Measurements from ENCODE around the gene MRPL54.

Gene MRPL54

DNA sequence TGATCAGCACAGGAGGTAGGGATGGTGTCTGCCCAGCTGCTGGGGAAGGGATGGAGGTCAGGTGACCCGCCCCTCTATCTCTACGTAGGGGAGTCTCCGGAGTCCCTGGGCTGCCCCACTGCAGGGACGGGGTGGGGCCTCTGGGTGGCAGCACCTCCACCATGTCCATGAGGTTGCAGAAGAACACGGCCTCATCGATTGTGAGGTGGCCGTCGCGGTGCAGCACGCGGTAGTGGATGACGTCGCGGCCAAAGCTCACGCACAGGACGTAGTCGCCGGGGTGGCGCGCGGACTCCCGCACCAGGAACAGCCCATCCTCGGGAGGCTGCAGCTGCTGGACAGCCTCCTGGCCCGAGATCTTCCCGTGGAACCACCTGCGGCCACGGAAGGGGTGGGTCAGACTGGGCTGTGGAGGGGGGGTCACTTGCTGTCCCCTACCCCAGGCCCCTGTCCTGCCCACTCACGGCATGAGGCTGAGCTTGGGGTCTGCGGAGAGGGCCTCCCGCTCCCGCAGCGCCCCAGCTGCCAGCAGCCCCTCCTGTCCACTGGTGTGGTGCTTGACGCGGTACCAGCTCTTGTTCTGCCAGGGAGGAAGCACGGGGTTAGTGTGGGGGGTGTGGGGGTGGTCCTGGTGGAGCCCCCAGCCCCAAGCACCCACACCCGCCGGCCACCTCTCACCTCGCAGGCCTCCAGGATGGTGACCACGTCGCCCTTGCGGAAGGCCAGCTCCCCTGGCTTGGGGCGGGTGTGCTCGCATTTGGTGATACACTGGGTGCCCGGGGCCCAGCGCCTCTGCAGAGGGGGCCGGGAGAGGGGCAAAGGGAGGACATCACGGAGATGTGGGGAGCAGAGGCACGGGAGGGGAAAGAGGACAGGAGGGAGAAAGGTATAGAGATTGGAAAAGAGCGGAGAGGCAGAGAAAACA is 21.4 kb downstream of the MRPL54 start:
- peak in 1 of 2 donors; percentile 43 for DNase-seq (ENCODE audit: extremely low read depth in 1 of 2, low read depth in 1 of 2)

DNA sequence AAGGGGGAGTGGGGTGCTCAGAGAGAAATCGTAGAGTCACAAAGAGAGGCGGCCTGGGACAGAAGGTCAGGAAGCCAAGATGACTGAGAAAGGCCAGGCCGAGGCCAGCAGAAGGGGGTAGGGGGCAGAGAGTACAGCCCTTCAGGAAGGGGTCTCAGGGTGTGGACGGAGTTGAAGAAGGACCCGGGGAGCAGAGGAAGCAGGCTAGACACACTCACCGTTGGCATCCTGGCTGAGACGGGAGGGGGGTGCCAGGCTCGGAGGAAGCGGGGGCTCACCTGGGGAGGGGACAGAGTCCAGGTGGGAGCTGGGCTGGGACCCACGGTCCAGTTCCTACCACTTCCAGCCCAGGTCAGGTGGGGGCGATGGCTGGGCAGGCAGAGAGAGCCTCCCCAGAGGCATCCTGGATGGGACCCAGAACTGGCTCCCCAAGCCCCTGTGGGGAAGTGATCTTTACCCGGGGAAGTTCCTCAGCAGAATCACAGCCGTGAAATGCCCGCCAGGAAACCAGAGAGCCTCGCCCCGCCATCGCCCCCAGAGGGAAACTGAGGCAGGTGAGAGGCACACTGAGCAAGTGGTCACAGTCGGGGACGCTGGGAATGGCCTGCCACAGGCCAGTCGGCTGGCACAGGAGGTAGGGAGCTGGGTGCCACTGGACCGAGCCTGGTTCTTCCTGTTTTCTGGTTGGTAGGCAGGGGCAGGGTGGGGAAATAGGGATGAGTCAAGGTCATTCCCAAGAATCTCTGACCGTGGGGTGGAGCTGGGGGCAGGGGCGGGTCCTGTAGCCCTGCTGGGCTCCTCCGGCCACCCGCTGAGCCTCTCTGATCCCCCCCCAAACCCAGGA is 22.3 kb downstream of the MRPL54 start:
- DNase-seq (ENCODE audit: extremely low read depth in 1 of 2, low read depth in 1 of 2), result no peak

DNA sequence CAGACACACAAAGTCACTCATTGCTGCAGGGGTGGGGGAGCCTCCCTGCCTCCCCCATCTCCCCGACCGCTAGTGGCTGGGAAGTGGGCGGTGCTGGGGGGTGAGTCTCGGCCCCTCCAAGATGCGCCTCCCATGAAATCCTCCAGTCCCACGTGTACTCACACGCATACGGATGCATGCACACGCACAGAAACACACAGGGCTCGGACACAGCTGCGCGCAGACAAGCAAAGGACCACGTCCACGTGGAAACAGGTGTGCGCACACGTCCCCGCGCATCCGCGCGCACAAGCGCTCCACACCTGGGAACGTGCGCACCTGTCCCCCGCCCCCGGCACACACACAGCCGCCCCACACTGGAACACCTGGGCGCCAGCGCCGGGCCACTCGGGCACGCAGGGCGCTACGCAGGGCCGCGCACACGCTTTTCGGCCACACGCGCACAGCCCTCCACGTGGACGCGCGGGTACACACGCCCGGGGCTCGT is 23.0 kb downstream of the MRPL54 start:
- DNase-seq (ENCODE audit: extremely low read depth in 1 of 2, low read depth in 1 of 2), result no peak

DNA sequence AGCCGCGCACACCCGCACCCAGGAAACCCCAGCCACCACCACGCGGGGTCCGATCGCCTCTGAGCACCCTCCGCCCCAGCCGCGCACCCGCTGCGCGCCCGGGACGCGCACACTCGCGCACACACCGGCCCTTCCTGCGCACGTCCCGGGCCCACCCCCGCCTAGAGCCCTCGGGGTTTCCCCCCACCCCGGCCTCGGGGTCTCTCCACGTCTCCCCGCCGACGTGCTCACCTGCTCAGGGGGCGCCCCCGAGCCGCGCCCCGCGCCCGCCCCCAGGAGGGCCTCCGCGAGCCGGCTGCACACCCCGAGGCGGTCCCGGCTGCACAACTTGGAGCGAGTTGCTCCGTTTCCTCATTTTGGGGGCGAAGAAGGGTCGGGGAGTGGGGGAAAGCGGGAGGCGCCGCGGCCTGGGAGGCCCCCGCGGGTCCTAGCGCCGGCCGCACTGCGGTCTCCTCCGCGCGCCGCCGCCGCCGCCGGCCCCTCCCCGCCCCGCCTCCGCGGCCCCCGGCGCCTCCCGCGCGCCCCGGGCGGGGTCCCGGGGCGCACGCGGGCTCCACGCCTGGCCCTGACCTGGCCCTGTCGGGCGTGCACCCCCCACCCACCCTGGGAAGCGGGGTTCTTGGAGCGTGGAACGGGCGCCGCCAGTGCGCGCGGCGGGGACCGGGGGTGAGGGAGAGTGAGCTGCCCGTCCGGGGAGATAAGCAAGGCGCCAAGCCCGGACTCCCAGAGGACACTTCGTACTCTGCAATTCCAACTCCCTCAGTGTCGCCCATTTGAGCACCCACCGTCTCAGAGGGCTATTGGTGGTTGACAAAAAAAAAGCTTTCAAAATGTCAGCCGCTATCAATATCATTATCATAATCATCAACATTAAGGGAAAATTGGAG is 23.7 kb downstream of the MRPL54 start, which contains the start of gene MATK:
Gene MATK, minus strand, starts transcription at position 444 of the 887 bp plus-strand sequence. CDS start 1,246 bp downstream, outside the sequence.
- no peak for DNase-seq (ENCODE audit: extremely low read depth in 1 of 2, low read depth in 1 of 2)

DNA sequence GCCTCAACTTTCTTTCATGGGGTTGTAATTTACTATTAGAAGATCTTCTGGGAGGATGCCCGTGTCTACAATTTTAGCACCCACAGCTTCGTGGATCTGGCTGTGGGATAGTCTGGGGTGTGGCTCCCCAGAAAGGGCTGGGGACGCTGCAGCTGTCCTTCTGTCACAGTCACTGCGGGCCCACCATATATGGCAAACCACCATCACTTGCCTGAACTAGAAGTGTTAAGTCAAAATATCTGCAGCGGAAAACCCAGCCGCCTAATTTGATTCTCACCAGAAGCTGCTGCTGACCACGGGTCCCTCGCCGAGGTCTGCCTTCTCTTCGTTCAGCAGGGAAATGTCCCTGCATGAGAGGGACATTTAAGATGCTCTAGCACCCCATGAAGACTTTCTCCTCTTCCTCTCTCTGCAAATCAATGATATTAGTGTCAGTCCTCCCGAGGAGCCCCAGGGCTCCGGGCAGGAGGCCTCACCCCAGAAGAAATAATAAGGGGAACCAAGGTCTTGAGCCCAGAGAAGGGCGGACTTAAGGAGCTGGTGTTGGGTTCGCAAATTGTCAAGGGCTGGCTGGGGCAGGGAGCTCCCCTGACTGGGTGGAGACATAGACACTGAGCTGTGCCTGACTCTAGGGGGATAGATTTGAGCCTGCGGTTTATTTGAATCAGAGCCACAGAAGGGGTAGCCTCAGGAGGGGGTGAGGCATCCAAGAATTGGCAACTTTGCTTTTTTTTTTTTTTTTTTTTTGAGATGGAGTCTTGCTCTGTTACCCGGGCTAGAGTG is 26.7 kb downstream of the MRPL54 start:
- DNase-seq (ENCODE audit: extremely low read depth in 1 of 2, low read depth in 1 of 2), result no peak

DNA sequence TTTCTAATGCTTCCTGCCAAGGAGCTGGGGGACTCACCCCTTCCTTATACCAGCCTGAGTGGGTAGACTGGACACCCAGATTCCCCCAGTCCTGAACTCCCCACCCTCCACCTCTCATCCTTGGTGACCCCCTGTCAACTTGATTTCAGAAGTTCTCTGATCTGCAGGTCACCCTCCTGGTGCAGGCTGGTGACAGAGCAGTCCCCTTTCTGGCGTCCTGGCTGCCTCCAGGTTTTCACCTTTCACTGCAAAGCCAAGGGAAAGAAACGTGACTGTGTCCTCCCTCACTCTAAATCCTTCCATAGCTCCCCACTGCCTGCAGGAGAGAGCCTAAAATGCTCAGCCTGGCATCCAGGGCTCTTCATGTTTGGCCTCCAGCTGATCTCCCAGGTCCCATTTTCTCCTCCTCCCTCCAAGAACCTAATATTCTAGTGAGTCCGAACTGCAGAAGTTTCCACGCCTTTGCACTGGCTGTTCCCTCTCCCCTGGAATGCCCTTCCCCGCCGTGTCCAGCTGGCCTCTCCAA is 27.8 kb downstream of the MRPL54 start:
- DNase-seq (ENCODE audit: extremely low read depth in 1 of 2, low read depth in 1 of 2), result no peak

DNA sequence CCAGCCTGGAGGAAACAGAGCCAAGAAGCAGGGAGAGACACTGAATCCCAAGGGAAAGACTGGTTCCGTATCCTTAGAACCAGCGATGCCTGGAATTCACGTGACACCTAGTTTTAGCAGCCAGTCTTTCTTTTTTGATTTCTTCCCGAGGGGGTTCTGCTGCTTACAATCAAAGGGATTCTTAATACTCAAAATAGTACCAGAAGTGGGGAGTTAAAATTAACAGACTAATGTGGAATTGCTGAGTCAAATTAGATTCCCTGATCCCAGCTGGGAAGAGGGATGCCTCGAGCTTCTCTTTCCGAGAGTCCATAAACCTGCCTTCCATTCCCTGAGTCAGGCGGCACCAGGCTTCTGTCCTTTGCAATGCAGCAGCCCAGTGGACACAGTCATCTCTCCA is 28.5 kb downstream of the MRPL54 start:
- DNase-seq (ENCODE audit: extremely low read depth in 1 of 2, low read depth in 1 of 2), result no peak

DNA sequence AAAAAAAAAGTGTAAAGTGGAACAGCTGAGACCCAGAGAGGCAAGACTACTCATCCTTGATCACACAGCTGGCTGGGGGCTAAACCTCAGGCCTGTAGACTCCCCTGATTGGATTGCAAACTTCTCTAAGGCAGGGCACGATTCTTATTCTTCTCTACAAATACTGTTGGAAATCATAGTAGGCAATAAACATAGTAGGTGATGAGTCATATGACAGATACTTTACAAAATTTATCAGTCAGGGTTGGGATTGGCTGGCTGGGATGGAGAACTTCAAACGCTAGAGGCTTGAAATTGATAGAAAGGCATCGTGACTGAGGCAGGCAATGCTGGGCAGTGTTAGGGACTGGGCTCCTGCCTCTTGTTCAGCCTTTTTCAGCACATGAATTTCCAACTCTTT is 29.6 kb downstream of the MRPL54 start:
- DNase-seq (ENCODE audit: extremely low read depth in 1 of 2, low read depth in 1 of 2), result no peak

DNA sequence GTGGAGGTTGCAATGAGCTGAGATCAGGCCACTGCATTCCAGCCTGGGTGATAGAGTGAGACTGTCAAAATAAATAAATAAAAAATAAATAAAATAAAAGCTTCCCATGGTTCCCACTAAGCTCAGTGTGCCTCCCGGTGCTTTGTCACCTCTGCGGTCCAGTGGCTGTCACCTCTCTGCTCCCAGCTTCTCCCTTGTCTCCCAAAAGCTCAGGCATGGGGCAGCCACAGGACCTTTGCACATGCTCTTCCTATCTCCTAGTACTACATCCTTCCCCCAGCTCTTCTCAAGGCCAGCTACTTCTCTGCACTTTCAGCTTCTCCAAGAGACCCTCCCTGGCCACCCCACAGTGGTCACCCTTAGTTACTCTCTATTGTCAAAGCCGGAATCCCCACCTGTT is 31.3 kb downstream of the MRPL54 start:
- DNase-seq (ENCODE audit: extremely low read depth in 1 of 2, low read depth in 1 of 2), result no peak

DNA sequence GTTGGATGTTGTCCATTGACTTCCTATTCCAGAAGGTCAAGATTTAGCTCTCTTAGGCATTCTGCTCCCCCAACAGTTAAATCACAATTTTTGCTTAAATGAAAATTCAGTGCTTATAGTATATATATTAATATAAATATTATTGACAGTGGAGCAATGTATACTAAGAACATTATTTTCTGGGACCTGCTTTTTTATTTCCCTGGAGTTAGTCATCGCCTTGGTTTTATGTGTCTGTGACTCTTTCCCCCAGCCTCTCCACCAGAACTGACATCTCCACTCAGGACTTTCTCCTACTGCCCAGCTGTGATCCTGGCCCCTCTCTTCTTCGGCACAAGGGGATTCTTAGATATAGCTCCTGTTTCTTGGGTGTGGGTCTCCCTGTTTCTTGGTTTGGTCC is 33.9 kb downstream of the MRPL54 start:
- DNase-seq (ENCODE audit: extremely low read depth in 1 of 2, low read depth in 1 of 2), result no peak

DNA sequence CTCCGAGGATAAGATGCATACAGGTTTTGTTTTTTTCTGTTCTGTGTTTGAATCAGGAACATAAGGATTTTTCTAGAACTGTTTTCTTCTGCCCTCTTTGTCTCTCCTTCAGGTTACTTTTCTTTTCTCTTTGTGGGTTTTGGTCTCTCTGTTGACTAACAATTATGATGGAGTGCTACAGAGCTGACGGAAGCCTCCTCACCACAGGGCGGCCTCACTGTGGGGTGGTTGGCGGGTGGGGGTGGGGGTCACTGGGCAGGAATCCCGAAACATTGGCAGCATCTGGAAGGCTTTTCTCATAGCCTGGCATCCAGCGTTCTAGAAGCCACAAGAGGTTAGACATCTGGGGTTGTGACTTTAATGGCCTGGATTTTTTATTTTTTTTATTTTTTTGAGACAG is 35.7 kb downstream of the MRPL54 start:
- DNase-seq (ENCODE audit: extremely low read depth in 1 of 2, low read depth in 1 of 2), result no peak

DNA sequence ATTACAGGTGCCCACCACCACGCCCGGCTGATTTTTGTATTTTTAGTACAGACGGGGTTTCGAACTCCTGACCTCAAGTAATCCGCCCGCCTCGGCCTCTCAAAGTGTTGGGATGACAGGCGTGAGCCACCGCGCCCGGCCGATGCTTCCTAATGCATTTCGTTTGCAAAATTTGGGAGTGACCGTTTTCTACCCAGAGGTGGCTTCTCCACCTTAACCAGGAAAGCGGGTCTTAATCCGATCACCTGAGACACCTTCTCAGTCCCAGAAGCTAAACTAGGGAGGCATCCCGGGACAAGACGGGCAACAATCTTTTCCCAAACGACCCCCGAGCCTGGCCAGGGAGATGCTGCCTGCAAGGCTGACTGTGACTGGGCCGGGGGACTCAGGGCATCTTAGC is 38.5 kb downstream of the MRPL54 start:
- DNase-seq (ENCODE audit: extremely low read depth in 1 of 2, low read depth in 1 of 2), result no peak

DNA sequence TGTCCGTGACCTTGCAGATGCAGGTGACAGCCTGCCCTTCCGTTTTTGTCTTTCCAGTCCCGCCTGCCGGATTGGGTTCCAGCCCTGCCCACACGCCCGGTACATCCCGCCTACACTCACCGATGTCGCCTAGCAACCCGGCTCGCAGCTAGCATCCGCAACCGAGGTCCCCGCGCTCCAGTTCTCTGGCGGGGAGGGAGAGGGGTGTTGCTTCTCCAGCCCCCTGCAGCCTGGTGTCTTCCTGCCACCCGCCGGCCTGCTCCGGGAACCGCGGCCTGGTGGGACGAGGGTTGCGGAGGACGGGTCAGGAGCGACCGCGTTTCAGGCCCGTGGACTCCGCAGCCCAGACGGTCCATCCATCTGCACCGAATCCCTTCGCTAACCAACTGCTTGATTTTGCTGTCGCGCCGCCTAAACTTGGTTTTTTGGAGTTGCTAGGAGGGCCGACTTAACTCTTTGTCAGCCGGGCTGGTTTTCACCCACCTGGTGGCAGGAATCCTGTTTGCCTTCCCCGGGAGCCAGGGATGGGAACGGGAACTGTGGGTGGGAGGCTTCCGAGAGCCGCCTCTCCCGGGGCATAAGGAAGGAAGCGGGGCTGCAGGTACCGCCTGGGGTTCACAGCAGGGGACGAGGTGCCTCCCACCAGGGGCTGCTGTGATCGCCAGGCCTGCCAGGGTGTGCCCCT is 39.1 kb downstream of the MRPL54 start:
- peak in 1 of 2 donors; percentile 51 for DNase-seq (ENCODE audit: extremely low read depth in 1 of 2, low read depth in 1 of 2)

DNA sequence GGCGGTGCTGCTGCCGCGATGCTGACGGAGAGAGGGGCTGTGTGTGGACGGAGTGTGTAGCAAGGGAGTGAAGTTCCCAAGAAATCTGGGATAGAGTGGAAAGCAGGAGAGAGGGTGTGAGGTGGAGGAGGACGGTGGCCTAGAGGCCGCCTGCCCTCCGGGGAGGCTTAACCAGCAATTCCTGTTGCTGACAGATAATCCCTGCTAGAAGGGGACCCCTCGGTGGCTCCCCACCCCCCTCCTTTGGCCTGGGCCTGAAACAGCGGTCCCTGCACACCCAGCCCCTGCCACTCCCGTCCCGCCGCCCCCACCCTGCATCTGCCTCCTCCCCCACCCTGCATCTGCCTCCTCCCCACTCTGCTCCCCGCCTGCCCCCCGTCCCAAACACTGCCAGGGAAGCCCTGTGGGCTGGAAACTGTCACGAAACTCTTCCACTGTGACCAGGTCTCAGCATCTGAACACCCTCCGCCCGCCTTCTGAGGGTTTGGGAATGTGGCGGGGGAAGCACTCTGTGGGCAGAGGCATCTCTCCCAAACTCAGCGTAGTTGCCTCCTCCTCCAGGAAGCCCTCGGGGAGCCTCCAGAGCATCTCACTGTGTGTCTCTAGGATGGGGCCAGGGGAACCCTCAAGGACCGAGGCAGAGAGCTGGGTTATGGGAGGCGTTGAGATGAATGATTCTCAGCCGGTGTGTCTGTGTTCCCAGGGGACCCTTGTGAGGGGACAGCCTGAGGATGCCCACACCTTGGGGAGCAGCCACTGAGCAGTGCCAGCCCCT is 40.8 kb downstream of the MRPL54 start:
- DNase-seq (ENCODE audit: extremely low read depth in 1 of 2, low read depth in 1 of 2), result no peak

DNA sequence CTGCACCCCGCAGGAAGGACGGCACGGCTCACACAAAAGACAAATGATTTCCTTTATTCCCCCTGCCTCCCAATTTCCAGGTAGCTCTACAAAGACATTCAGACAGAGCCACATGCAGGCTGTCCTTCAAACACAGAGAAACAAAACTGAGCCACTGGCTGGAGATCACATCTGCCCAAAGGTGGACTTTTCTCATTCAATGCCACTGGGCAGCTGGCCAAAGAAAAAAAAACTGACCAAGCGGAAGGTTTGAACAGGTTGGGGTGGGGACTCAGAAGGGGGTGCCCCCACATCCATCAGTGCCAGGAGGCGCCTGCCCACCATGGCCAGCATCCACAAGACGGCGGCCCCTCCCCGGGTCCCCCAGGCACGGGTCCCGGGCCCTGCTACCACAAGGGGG is 41.5 kb downstream of the MRPL54 start:
- DNase-seq (ENCODE audit: extremely low read depth in 1 of 2, low read depth in 1 of 2), result no peak

DNA sequence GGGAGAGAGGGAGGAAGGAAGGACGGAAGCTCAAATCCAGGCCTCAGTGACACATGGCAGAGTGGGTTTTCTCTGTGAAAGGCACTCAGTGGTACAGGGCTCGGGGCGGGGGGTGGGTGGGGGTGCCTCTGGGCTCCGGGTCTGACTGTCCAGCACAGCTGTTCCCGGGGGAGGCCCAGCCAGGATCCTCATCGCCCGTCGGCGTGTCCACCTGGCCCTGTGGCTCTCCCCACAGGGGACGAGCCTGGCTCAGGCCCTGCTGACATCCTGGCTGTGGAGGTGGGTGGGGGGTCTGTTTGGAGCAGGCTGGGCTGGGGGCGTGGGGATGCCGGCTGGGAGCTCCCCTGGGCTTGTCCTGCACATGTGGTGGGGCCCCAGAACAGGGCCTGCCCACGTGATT is 41.9 kb downstream of the MRPL54 start:
- no peak for DNase-seq (ENCODE audit: extremely low read depth in 1 of 2, low read depth in 1 of 2)

DNA sequence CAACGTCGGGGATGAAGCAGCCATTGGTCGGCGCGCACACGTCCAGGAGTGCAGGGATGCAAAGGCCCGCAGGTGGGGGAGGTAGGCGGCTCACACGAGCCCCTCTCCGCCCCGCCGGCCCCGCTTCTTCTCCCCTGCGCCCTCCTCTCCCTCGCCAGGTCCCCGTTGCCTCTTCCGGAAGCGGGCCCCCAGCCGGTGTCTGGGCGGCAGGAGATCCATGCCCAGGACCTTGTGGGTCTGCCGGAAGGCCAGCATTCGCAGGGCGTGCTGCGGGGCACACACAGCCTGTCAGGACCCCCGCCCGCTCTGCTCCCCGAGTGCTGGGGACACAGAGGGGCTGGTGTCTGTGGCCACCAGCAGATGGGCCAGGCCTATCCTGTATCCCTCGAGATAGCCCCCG is 43.4 kb downstream of the MRPL54 start:
- DNase-seq (ENCODE audit: extremely low read depth in 1 of 2, low read depth in 1 of 2), result no peak

DNA sequence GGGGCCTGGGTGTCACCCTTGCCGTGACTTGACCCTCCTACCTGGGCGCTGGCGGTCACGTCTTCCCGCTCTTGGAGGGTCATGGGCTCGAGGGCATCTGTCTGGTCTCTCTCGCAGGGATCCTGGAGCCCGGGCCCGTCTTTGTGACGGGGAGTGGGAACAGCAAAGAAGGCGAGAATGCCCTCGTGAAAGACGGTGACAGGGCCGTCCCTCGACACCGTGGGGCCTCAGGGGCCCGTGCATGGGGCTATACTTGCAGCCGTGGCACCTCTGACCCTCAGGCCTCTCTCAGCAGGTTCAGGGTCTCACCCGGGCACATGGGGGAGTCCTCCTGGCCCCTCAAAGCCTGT is 44.6 kb downstream of the MRPL54 start:
- DNase-seq (ENCODE audit: extremely low read depth in 1 of 2, low read depth in 1 of 2), result no peak

Measured in stimulated activated CD8-positive, alpha-beta memory T cell treated with anti-CD3 and anti-CD28 coated beads, Interleukin-7, amount 100 ng/mL, for 48 hours (primary cell).